AG09309 (cell line): ENCODE results near the gene ELANE.
A peak's percentile ranks its signal among the peaks of the same experiment; 100 is the strongest.

Experiments used
- DNase-seq: peaks from one replicate; pipeline ENCODE4 v3.0.0-alpha.2; 2010; ENCODE audit warnings: low read depth
- H3K4me3 ChIP-seq: 2 replicates; pipeline ENCODE4 v1.5.1; 2011; ENCODE audit warnings: mild to moderate bottlenecking, low read depth, low read length, moderate library complexity; ENCODE audit not compliant: control insufficient read depth
- TF ChIP-seq, protein P1 (sequence below): IDR thresholded peaks from 2 replicates; pipeline ENCODE4 v1.5.1; 2011; ENCODE audit warnings: mild to moderate bottlenecking, low read depth, low read length, inconsistent platforms; ENCODE audit not compliant: insufficient read depth, control insufficient read depth; ENCODE audit errors: missing control alignments

The ELANE gene

DNA sequence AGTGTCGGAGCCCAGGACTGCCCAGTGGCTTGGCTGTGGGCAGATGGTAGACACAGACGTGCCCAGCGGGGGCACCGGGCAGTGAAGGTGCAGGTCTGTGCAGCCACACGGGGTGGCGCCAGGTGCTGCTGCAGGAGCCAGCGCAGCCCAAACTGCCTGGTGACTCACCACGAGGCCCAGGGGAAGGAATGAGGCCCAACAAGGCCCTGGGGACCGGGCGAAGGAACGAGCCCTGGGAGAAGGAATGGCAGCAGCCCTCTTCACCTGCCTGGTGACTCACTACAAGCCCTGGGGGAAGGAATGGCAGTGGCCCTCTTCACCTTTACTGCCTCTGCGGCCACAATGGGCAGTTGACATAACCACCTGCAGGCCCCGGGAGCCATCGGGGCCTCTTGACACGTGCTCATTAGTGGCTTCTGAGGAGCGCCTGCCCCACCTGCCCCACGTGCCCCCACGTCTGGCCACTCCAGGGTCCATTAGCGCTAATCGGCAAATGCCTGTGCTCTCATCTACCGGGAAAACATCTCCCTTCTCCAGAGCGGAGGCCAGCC is 31.6 kb downstream of the ELANE start:
- no peak for DNase-seq
- TF ChIP-seq, protein P1, sequence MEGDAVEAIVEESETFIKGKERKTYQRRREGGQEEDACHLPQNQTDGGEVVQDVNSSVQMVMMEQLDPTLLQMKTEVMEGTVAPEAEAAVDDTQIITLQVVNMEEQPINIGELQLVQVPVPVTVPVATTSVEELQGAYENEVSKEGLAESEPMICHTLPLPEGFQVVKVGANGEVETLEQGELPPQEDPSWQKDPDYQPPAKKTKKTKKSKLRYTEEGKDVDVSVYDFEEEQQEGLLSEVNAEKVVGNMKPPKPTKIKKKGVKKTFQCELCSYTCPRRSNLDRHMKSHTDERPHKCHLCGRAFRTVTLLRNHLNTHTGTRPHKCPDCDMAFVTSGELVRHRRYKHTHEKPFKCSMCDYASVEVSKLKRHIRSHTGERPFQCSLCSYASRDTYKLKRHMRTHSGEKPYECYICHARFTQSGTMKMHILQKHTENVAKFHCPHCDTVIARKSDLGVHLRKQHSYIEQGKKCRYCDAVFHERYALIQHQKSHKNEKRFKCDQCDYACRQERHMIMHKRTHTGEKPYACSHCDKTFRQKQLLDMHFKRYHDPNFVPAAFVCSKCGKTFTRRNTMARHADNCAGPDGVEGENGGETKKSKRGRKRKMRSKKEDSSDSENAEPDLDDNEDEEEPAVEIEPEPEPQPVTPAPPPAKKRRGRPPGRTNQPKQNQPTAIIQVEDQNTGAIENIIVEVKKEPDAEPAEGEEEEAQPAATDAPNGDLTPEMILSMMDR, result no peak
- no peak overlapping the region for H3K4me3 ChIP-seq

DNA sequence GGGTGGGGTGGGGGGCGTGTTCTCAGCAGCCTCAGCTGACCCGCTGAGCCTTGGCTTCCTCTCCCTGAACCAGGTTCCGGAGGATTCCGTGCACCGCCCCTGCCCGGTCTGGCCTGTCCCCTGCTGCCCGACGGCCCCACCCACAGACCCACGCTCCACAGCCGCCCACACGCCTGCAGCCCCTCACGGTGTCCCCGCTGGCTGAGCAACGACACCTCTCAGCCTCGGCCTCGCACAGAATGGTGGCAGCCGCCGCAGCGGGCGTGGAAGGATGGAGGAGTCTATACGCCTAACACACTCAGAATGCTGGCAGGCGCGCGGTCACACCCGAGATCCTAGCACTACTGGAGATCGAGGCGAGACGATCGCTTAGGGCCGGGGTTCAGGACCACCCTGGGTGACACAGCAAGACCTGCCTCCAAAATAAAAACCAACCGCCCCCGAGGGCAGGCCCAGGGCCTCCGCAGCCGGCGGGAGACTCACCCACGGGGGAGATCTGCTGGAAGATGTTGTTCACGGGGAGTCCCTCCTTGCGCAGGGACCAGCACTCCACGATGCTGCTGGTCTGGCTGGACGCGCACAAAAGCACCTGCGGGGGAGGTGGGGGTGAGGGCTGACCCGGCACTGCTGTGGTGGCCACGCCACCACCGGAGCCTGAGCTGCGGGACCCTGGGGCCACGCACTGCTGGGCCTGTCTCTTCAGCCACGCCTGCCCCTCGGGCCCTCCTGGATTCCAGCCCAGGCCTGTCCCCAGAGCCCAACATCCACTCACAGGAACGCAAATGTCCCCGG is 32.5 kb downstream of the ELANE start:
- TF ChIP-seq, protein P1, result no peak
- no peak for DNase-seq
- H3K4me3 ChIP-seq, result no peak overlapping the region

DNA sequence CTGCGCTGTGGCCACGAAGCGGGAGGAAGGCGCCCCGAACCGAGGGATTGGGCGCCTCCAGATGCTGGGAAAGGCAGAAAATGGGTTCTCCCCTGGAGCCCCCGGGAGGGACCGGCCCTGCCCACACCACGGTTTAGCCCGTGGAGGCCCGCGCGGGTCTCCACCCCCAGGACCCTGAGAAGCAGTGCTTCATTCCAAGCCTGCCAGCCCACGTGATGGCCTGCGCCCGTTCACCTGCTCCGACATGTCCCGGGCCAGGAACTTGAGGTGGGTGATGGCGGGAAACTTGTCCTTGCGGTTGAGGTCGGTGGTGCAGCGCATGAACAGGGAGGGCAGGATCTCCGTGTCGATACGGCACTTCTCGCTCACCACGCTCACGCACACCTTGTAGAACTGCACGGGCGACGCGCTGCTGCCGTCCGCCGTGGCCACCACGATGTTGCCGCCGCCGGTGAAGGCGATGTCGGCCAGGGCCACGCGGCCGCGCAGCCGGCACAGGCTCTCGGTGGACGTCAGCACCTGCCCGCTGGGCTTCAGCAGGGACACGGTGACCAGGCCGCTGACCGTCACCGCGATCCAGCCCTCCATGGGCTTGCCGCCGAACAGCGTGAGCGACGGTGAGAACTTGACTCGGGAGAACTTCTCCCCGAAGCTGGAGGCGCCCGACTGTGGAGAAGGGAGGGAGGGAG is 33.6 kb downstream of the ELANE start:
- H3K4me3 ChIP-seq, result no peak overlapping the region
- TF ChIP-seq, protein P1, result no peak
- no peak for DNase-seq

DNA sequence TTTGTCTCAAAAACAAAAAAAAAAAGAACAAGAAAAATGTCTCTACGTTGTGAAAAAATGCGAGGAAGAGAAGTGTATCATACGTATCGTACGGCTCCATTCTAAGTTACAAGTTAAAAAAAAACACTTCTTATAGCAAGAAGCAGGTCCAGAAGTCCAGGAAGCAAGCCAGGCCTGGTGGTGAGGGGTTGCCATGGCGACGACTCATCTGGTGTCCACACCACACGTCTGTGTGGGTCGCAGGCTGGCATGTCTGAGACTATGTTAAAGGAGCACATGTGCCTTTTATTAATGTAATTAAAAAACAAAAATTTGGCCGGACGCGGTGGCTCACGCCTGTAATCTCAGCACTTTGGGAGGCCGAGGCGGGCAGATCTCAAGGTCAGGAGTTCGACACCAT is 35.0 kb downstream of the ELANE start:
- TF ChIP-seq, protein P1, result no peak
- peak; percentile 25 for DNase-seq
- no peak overlapping the region for H3K4me3 ChIP-seq

DNA sequence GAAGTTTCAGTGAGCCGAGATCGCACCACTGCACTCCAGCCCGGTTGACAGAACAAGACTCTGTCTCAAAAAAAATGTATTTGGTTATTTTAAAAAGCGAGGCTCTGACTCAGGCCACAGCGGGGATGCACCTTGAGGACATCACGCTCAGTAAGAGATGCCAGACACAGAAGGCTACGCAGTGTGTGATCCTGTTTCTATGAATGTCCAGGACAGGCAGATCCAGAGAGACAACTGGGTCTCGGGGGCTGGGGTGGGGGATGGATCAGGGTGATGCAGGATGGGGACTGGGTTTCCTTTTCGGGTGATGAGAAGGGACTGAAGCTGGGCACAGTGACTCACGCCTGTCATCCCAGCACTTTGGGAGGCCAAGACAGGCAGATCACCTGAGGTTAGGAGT is 35.5 kb downstream of the ELANE start:
- DNase-seq, result no peak
- TF ChIP-seq, protein P1, result no peak
- no peak overlapping the region for H3K4me3 ChIP-seq

DNA sequence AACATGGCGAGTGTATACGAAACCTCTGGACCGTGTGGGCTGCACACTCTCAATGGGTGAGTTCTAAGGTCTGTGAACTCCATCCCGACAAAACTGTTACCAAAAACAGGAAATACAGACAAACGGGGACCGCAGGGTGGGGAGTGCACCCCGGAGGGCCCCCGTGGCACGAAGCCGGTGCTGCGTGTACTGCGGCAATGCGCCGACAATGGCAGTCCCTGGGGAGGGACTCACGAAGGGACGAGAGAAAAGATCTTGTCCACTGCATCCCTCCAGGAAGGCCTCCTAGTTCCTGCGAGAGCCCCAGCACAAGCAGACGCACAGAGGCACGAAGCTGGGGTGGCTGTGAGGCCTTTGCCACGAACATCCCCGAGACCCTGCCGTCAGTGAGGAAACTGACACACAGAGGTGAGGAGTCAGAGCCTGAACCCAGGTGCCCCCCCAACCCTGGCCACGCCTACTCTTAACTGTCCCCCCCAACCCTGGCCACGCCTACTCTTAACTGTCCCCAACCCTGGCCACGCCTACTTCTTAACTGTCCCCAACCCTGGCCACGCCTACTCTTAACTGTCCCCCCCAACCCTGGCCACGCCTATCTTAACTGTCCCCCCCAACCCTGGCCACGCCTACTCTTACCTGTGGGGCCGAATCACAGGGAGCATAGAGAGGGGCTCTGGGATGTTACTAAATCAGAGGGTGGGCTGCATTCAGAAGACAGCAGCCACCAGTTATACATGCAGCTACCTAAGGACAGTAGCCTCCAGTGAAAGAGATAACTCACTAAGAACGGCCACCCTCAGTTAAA is 36.7 kb downstream of the ELANE start:
- no peak for DNase-seq
- TF ChIP-seq, protein P1, result no peak
- H3K4me3 ChIP-seq, result no peak overlapping the region
